Measurements from ENCODE around the gene SLC6A17.
A peak's percentile ranks its signal among the peaks of the same experiment; 100 is the strongest.

The SLC6A17 gene

GRCh38 chr1:110135666-110136065 is 14.6 kb upstream of the SLC6A17 start:
- no peak for DNase-seq (ENCODE audit: low read depth in 2 of 2)

- no peak for DNase-seq (ENCODE audit: low read depth in 2 of 2)
These were observed 13.4 kb upstream of the SLC6A17 start for GRCh38 chr1:110136911-110137310.

- DNase-seq (ENCODE audit: low read depth in 2 of 2) = no peak
These were observed 11.3 kb upstream of the SLC6A17 start for GRCh38 chr1:110138956-110139355.

GRCh38 chr1:110144366-110144765 is 5.9 kb upstream of the SLC6A17 start:
- DNase-seq (ENCODE audit: low read depth in 2 of 2) = no peak

- DNase-seq (ENCODE audit: low read depth in 2 of 2) = no peak
These were observed 1.3 kb upstream of the SLC6A17 start for GRCh38 chr1:110148961-110149360.

- DNase-seq (ENCODE audit: low read depth in 2 of 2) = no peak
These were observed 928 bp downstream of the SLC6A17 start for GRCh38 chr1:110151175-110151669.

GRCh38 chr1:110152133-110152785 is 2.0 kb downstream of the SLC6A17 start:
- DNase-seq (ENCODE audit: low read depth in 2 of 2) = no peak

GRCh38 chr1:110153407-110153950 is 3.2 kb downstream of the SLC6A17 start:
- no peak for DNase-seq (ENCODE audit: low read depth in 2 of 2)

GRCh38 chr1:110155878-110156522 is 5.7 kb downstream of the SLC6A17 start:
- DNase-seq (ENCODE audit: low read depth in 2 of 2) = peak; percentile 3 to 28

GRCh38 chr1:110158261-110158660 is 8.0 kb downstream of the SLC6A17 start:
- DNase-seq (ENCODE audit: low read depth in 2 of 2) = no peak

GRCh38 chr1:110159168-110159567 is 8.9 kb downstream of the SLC6A17 start:
- DNase-seq (ENCODE audit: low read depth in 2 of 2) = no peak

- no peak for DNase-seq (ENCODE audit: low read depth in 2 of 2)
These were observed 10.3 kb downstream of the SLC6A17 start for GRCh38 chr1:110160538-110161100.

GRCh38 chr1:110161165-110161564 is 10.9 kb downstream of the SLC6A17 start:
- DNase-seq (ENCODE audit: low read depth in 2 of 2) = no peak

- DNase-seq (ENCODE audit: low read depth in 2 of 2) = no peak
These were observed 11.6 kb downstream of the SLC6A17 start for GRCh38 chr1:110161849-110162248.

- DNase-seq (ENCODE audit: low read depth in 2 of 2) = no peak
These were observed 13.3 kb downstream of the SLC6A17 start for GRCh38 chr1:110163591-110163990.

- no peak for DNase-seq (ENCODE audit: low read depth in 2 of 2)
These were observed 14.5 kb downstream of the SLC6A17 start for GRCh38 chr1:110164725-110165350.

GRCh38 chr1:110165761-110166231 is 15.5 kb downstream of the SLC6A17 start:
- no peak for DNase-seq (ENCODE audit: low read depth in 2 of 2)

- DNase-seq (ENCODE audit: low read depth in 2 of 2) = no peak
These were observed 16.6 kb downstream of the SLC6A17 start for GRCh38 chr1:110166861-110167260.

GRCh38 chr1:110170766-110171733 is 20.8 kb downstream of the SLC6A17 start:
- DNase-seq (ENCODE audit: low read depth in 2 of 2) = no peak

GRCh38 chr1:110172001-110172400 is 21.7 kb downstream of the SLC6A17 start:
- DNase-seq (ENCODE audit: low read depth in 2 of 2) = no peak

All from activated CD4-positive, alpha-beta T cell treated with anti-CD3 and anti-CD28 coated beads for 24 hours (primary cell).